Smooth muscle cell of the brain vasculature (primary cell): ENCODE data around the gene SPO11.
"Not testable (repeated sequence)": the region's sequence is repeated elsewhere in the genome, so short reads cannot be mapped to it uniquely, and the experiment has no call there.

Source experiments
- DNase-seq: peaks from one replicate; pipeline ENCODE4 v3.0.0-alpha.2; 2012; ENCODE audit warnings: low read depth, low spot score

SPO11 gene

DNA sequence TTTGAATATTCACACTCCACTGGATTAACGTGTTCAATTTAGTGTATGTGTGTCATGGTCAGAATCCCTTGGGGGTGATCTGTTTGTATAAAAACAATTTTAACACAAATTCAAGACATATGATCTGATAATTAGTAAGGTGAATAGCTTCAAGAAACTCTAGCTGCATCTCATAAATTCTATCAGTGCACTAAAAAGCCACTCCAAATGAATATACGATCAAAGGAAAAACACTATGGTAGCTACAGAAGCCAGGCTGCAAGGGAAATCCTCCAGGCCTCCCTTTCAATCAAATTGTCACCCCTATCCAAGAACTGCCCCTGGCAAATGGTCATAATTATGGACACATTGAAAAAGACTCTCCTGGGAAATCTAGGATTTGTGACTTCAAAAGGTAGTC, 12.1 kb downstream of the SPO11 start:
- no peak for DNase-seq

DNA sequence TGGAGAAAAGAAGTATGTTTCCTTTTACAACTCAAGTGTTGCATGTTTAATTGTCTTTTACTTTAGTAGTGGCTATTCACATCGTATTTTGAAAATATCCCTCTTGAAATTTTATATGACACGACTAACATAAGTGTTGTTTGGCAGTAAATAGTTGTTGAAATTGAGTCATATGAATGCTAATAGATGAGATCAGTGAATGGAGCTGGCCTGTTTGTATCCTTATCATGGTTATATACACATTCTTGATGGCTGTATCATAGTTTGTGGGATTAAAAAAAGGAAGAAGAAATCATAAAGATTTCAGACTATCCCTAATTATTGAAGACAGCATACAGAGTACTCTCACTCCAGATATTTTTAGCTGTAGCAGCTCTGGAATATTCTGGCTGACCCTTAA, 13.2 kb downstream of the SPO11 start:
- no peak for DNase-seq

DNA sequence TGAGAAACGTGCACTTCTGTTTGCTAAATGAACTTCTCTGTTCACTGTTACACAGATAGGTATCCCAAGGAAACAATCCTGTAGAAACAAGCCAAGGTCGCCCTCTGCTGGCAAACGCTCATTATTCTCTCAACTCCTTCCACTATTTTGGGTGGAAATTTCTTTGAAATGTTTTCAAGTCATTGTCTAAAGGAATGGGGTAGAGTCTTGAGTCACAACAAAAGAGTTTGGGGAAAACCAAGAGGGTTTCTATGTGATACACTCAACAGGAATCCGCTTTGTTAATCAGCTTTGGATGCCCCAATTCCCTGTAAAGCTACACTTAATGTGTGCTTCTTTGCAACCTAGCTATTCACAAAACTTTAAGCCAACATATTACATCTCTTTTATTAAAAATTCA, 16.9 kb downstream of the SPO11 start:
- peak; percentile 45 for DNase-seq

DNA sequence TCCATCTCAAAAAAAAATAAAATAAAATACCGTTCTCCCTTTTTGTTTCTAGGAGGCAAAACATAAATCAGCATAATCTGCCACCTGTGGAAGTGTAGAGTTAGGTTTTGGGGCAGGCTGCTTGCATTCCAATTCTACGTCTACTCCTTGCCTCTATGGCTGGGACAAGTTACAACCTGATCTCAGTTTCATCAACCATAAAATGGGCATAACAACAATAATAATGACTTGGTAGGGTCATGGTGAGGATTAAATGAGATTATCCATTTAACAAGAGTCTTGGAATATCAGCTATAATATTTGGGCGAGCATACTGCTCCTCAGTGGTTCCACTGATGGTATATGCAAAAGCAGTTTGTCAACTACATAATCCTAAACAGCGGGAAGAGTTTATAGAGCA, 17.8 kb downstream of the SPO11 start:
- DNase-seq: no peak

DNA sequence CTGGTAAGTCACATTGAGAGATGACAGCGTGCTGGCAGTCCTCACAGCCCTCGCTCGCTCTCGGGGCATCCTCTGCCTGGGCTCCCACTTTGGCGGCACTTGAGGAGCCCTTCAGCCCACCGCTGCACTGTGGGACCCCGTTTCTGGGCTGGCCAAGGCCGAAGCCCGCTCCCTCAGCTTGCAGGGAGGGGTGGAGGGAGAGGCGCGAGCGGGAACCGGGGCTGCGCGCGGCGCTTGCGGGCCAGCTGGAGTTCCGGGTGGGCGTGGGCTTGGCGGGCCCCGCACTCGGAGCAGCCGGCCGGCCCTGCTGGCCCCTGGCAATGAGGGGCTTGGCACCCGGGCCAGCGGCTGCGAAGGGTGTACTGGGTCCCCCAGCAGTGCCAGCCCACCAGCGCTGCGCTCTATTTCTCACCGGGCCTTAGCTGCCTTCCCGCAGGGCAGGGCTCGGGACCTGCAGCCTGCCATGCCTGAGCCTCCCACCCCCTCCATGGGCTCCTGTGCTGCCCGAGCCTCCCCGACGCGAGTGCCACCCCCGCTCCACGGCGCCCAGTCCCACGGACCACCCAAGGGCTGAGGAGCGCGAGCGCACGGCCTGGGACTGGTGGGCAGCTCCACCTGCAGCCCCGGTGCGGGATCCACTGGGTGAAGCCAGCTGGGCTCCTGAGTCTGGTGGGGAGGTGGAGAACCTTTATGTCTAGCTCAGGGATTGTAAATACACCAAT, 18.8 kb downstream of the SPO11 start:
- DNase-seq: not testable (repeated sequence)

DNA sequence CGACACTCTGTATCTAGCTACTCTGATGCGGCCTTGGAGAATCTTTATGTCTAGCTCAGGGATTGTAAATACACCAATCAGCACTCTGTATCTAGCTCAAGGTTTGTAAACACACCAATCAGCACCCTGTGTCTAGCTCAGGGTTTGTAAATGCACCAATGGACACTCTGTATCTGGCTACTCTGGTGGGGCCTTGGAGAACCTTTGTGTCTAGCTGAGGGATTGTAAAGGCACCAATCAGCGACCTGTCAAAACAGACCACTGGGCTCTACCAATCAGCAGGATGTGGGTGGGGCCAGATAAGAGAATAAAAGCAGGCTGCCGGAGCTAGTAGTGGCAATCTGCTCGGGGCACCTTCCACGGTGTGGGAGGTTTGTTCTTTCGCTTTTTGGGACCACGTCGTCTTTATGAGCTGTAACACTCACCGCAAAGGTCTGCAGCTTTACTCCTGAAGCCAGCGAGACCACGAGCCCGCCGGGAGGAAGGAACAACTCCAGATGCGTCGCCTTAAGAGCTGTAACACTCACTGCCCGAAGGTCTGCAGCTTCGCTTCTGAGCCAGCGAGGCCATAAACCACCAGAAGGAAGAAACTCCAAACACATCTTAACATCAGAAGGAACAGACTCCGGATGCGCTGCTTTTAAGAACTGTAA, 19.4 kb downstream of the SPO11 start:
- not testable (repeated sequence) for DNase-seq

DNA sequence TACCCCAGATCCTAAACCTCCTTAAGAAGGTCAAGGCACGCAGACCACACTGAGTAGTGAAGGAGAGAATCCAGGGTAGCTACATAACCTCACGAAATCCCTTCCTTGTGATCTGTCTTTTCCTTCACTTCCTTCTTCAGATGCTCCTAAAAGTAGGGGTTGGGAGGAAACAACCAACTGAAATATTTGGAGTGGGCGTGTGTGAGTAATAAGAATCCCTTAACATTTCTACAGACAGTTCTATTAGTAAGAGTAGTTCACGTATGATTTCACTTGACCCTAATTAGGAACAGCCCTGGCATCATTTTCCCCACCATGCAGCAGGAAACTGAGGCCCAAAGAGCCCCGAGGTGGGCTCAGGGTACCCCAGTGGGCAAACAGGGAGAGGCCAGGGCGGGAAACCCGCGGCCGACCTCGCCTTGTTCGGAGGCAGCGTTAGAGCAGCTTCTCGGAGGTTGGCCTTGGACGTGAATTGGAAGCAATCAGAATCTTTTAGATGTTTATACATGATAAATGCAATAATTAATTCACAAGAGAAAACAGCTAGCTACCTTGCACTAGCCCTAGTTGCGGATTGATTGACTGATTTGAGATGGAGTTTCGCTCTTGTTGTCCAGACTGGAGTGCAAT, 20.6 kb downstream of the SPO11 start:
- DNase-seq: no peak

DNA sequence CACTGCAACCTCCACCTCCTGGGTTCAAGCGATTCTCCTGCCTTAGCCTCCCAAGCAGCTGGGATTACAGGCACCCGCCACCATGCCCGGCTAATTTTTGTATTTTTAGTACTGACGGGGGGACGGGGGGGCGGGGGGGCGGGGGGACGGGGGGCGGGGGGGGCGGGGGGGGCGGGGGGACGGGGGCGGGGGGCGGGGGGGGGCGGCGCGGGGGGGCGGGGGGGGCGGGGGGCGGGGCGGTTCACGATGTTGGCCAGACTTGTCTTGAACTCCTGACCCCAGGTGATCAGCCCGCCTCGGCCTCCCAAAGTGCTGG, 21.1 kb downstream of the SPO11 start:
- DNase-seq: not testable (repeated sequence)

DNA sequence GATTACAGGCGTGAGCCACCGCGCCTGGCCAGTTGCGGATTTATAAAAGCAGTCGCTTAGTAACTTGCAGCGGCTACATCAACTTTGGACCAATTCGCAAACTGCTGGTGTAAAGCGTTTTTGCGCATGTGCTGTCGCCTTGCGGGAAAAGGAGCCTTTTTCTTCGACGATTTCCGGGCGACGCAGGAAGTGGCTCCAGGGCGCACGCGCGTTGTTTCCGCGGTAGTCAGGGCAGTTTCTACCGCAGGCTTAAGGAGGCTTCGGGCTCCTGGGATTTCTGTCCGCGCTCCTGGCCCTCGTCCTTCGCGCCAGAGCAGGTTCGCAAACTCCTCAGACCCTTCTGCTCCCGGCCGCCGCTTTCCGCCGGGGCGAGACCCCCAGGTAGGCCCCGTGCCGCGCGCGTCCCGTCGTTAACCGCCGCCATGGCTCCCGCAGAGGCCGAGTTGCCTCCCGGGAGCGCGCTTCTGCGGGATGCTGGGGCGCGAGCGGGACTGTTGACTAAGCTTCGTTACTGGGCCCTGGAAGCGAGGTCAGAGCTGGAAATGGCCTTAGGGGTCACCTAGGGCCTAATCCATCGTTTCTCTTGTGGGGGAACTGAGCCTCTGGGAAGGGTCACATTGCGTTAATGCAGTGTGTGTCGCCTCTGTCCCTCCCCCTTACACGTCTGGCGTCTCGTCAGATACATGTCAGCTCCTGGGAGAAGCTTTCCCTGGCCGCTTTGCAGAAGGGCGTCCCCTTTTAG, 21.6 kb downstream of the SPO11 start, which contains the start of gene RAE1:
Gene RAE1 (plus strand): TSS at position 214 of the 742 bp plus-strand sequence. CDS start 2,784 bp downstream, outside the sequence.
- DNase-seq: peak; percentile 84

DNA sequence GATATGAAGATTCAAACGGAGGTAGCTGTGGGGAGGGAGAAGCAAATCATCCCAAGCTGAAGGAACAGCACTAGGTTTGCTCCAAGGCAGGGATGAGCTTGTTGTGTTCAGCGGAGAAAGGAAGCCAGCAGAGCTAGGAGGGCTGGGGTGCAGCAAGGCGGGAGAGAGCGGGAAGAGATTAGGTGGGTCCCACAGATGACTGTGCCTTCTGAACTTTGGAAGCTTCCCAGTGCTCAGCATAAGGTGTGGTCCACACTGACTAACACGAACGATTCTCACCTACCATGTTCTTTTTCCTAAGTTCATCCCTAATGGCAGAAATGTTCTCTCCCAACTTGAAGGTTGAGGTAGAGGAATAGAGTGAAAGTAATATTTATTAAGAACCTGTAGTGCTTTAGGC, 22.7 kb downstream of the SPO11 start:
- no peak for DNase-seq

DNA sequence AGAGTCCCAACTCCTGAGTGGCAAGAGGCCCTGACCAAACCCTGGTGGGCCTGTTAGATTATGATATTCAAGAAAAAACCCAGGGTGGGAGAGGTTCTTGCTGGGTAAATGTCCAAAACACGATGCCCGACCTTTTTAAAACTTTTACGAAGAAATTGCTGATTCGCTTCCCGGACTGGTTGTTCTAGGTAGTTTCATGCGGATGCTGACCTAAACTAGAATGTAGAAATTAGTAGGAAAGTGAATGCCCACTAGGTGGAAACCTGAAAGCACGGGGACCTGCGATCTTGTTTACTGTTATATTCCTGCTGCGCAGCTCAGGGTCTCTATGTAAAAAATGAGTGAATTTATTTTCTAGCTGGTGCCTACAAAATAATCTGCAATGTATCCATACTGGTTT, 23.7 kb downstream of the SPO11 start:
- DNase-seq: no peak

DNA sequence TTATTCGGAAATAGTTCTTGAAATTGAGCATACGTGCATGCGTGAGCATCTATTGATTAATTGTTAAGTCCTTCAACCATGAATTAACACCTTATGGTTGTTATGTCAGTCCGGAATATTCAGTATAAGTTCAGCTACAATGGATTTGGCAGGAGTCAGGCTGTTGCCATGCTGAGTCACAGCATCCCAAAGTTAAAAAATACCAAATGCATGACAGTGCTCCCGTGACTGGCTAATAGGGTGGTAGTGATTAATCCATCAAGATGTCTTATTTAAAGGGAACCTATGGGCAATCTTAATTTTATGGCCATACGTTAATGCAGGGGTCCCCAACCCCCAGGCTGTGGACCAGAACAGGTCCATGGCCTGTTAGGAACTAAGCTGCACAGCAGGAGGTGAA, 31.9 kb downstream of the SPO11 start:
- no peak for DNase-seq

DNA sequence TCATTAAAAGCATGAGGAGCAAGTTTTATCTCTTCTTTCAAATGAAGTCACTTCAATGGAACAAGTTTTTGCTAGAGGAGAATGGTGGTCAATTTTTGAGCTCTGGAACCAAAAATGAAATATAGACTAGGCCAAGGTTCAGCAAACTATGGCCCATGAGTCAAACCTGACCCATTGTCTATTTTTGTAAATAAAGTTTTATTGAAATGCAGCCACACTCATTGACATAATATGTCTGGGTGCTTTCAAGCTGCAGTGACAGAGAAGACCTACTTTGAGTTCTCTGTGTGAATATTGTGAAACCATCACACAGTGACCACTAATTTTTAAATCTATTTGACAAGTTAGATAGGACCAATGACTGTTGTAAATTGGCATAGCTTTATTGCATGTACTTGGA, 34.8 kb downstream of the SPO11 start:
- DNase-seq: no peak

DNA sequence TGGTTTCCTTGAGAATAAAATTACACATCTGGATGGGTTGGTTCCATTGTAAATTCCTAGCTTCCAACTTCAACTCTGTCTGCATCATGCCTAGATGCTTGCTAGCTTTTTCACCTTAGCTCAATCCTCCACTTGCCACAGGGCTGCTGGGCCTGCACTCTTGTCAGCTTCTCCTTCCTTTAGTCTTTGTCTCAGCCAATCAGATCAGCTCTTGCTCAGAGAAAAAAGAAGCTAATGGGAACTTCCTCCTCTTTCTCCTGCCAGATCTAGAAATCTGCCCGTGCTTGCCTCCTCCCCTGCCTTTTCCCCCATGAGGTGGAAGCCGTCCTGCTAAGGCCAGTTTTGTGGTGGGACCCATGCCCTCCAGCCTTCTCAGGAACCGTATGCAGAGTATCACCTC, 40.0 kb downstream of the SPO11 start:
- DNase-seq: no peak

DNA sequence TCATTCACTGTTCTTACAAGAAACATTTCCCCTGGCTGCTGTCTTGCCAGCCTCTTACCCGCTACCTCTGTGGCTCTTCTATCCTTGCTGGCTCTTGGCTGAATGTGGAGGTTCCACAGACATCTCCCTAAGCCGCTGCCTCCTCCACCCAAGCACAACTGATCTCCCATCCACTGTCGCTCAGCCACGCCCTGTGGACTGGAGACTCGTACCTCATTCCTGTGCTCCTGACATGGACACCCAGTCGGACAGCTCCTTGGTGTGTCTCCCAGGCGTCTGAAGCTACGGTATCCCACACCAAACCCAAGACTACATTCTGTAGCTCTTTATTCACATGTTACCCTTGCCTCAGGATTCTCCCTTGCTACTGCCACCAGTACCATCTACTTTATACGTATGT, 40.7 kb downstream of the SPO11 start:
- DNase-seq: no peak

DNA sequence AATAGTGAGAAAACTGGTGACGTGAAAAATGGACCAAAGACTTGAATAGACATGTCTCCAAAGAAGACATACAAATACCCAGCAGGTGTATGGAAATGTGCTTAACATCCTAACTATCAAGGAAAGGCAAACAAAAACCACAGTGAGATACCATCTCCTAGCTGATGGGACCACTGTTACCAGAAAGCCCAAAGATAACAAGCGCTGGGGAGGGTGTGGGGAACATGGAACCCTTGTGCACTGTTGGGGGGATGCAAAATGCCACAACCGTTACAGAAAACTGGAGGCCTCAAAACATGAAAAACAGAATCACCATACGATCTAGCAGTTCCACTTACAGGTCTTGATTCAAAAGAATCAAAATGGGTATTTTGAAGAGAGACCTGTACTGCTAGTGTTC, 41.8 kb downstream of the SPO11 start:
- DNase-seq: no peak

DNA sequence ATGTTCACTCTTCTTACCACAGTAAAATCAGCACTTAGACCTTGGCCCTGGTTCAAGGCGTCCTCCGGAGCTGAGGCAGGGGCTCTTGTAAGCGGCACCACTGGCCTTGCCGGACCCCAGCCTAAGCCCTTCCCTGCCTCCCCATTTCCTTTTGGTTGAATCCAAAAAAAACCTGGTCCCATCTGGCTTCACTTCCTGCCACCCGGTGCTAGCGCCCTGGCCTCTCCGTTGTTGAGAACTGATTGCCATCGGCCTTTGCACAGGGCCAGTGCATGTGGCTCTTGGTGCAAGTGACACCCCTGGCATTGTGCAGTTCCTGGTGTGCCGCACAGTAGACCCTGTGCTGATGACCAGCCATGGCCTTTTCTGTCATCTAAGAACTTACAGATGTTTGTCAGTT, 42.6 kb downstream of the SPO11 start:
- DNase-seq: no peak

DNA sequence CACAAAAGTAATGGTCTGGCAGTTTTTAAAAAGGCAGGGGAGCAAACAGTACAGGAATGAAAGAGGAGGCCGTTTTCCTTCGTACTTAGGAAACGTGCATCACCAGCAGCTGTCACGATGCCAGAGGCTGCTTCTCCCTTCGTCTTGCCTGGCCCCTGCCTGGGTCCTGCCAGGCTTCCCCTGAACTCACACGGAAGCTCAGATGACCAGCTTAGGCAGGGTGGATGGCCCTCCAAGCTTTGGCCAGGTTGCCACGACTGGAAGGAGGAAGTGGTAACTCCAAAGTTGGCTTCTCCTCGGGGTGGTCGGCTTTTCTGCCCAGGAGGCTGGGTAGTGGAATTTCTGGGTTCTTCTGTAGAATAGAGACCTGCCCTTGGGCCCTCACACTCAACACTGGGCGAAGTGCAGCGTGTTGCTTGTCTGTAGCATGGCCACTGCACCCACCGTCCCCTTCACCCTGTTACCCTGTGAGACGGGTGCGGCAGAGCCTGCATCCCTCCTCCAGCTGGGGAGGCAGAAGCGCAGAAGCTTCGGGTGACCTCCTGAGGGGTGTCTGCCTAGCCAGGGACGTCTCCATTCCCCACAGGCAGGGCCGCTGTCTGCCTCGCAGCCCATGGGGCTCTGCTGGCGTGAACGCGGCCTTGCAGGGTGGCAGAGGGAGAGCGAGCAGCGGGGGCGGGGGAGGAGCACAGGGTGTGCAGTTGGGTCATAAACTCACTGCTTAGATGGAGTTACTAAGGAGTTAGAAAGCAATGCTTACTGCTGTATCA, 43.2 kb downstream of the SPO11 start:
- DNase-seq: no peak

DNA sequence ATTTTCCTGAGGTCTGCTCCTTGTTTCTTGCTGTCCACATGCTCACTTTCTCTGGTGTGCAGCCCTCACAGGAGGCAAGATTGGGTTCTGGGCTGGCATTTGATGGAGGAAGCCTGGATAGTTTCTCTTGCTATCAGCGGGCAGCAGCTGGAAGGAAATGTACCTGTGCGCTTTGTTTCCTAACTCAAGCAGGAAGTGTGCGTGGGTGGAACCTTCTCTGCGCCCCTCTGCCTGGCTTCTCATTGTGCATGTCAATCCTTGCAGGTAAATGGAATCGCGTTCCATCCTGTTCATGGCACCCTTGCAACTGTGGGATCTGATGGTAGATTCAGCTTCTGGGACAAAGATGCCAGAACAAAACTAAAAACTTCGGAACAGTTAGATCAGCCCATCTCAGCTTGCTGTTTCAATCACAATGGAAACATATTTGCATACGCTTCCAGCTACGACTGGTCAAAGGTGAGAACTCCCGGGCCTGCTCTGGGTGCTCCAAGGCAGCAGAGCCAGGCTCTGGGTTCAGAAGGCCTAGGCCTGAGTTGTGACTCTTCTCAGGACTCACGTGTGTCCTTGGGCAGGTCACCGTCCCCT, 44.8 kb downstream of the SPO11 start:
- DNase-seq: no peak

DNA sequence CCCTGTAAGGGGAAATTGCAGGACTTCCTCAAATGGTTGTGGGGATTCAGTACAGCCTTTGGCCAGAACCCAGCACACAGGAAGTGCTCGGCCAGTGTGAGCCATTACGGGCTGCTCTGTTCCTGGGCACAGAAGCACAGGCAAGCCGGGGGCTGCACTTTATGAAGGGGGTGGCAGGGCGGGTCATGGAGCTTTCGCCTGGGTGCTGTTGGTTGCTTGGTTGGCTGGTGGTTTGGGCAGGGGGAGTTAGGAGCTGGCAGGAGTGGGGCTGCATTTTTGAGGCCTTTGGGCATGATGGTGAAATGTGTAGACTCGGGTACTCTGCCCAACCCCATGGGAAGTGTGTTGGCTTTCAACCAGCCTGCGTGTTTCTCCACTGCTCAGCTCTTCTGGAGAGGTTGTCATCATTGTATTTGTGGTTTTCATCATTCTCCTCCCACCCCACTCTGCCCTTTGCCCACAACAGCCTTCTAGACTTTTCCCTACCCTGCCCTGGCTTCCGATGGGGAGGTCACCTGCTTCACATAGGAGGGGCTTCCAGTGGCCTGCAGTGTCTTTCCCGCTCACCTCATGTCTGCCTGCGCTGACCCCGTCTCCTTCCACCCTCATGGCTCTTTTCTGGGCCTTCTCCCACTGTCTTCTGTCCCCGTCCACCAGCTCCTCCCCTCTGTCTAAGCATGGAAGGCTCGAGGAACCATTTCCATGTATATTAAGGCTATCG, 45.5 kb downstream of the SPO11 start:
- DNase-seq: no peak
